Smooth muscle cell (in vitro differentiated cells): ENCODE measurements around the gene LILRB1. TPM values are rescaled to one million over a fixed set of nuclear protein-coding genes. Genes with fewer than 3 reads are reported as not detected.
"Not testable (repeated sequence)": the region's sequence is repeated elsewhere in the genome, so short reads cannot be mapped to it uniquely, and the experiment has no call there.

ENCODE experiments used
- DNase-seq: peaks from one replicate; lab custom pipeline; 2025; ENCODE audit not compliant: unreplicated experiment; lab: John Stamatoyannopoulos, UW
- H2AFZ ChIP-seq: fragments of 200-600 bp; sonication (generic); 2 replicates; pipeline ENCODE4 v1.6.0; 2016; ENCODE audit warnings: antibody characterized with exemption, low read depth, mild to moderate bottlenecking
- H3F3A ChIP-seq: fragments of 200-600 bp; sonication (generic); 2 replicates; pipeline ENCODE4 v1.6.0; 2017; ENCODE audit warnings: antibody characterized with exemption, low read depth
- H3K27ac ChIP-seq: fragments of 200-600 bp; sonication (generic); 2 replicates; pipeline ENCODE4 v1.5.1; 2016; ENCODE audit warnings: low read depth, mild to moderate bottlenecking
- H3K27me3 ChIP-seq: fragments of 200-600 bp; sonication (generic); 2 replicates; pipeline ENCODE4 v1.6.1; 2016; ENCODE audit warnings: low read depth, mild to moderate bottlenecking
- H3K36me3 ChIP-seq: fragments of 200-600 bp; sonication (generic); 2 replicates; pipeline ENCODE4 v1.5.1; 2016; ENCODE audit warnings: low read depth
- H3K4me1 ChIP-seq: fragments of 200-600 bp; sonication (generic); 2 replicates; pipeline ENCODE4 v1.5.1; 2016; ENCODE audit warnings: low read depth
- H3K4me2 ChIP-seq: fragments of 200-600 bp; sonication (generic); 2 replicates; pipeline ENCODE4 v1.6.0; 2016; ENCODE audit warnings: mild to moderate bottlenecking
- H3K4me3 ChIP-seq: fragments of 200-600 bp; sonication (generic); 2 replicates; pipeline ENCODE4 v1.5.1; 2016; ENCODE audit warnings: mild to moderate bottlenecking
- H3K79me2 ChIP-seq: fragments of 200-600 bp; sonication (generic); 2 replicates; pipeline ENCODE4 v1.6.0; 2016; ENCODE audit warnings: low read depth, mild to moderate bottlenecking
- H3K9ac ChIP-seq: fragments of 200-600 bp; sonication (generic); 2 replicates; pipeline ENCODE4 v1.6.0; 2016; ENCODE audit warnings: low read depth
- H3K9me3 ChIP-seq: fragments of 200-600 bp; sonication (generic); replicated peaks from 2 replicates; pipeline ENCODE4 v1.5.1; 2016; ENCODE audit warnings: low read depth
- H4K20me1 ChIP-seq: fragments of 200-600 bp; sonication (generic); 2 replicates; pipeline ENCODE4 v1.6.0; 2016; ENCODE audit warnings: low read depth
- WGBS: methylation state at CpG from one replicate; pipeline ENCODE4 v1.1.7; 2016; ENCODE audit warnings: low lambda C conversion rate; 5-methylcytosine and 5-hydroxymethylcytosine counted together
- polyA plus RNA-seq: library from polyadenylated mRNA; unstranded; fragments of >200 nt; fragmentation: Nextera tagmentation; extraction: Ambion mirVana; gene quantifications from 2 replicates; pipeline ENCODE4 v1.2.1, GENCODE V29; 2016
- total RNA-seq: library from RNA; depleted of rRNA; stranded (reverse); fragments of >200 nt; gene quantifications from 2 replicates; pipeline ENCODE4 v1.2.3, GENCODE V29; 2014
- TF ChIP-seq, protein P1 (sequence below): fragments of 200-600 bp; sonication (generic); IDR thresholded peaks from 2 replicates; pipeline ENCODE4 v1.5.1; 2017; ENCODE audit warnings: borderline replicate concordance, mild to moderate bottlenecking, antibody characterized with exemption; ENCODE audit not compliant: insufficient read depth, poor library complexity, severe bottlenecking

LILRB1 gene
- total and polyA plus RNA-seq, 2 experiments from 2014 or later: not detected

DNA sequence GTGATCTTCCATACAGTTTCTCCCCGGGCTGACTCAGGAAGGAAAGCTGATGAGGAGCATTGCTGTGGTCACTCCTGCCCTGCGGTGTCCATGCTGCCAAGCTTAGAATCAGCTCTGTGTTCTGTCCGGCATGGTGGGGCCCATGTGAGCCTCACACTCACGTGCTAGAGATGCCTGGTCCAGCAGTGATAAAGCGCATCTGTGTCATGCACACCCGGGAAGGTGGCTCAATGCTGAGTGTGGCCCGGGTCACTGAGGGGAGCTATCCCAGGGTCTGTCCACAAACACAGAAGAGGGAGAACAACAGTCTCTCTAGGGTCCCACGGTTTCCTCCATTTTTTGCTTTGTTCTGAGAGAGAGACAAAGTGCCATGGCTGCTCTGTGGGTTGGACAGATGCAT lies 3.5 kb upstream of the LILRB1 start:
- no peak overlapping the region for H3K27ac ChIP-seq
- H4K20me1 ChIP-seq: no peaks in the 10 kb centered on the region
- no peaks in the 10 kb centered on the region for H3F3A ChIP-seq
- H2AFZ ChIP-seq: no peak overlapping the region
- no peak overlapping the region for H3K4me3 ChIP-seq
- no peak overlapping the region for H3K4me2 ChIP-seq
- H3K36me3 ChIP-seq: no peaks in the 10 kb centered on the region
- no peak for DNase-seq
- no peaks in the 10 kb centered on the region for H3K27me3 ChIP-seq
- H3K9ac ChIP-seq: no peak overlapping the region
- 62% methylated on average over 8 of the region's 8 CpGs for WGBS
- TF ChIP-seq, protein P1, sequence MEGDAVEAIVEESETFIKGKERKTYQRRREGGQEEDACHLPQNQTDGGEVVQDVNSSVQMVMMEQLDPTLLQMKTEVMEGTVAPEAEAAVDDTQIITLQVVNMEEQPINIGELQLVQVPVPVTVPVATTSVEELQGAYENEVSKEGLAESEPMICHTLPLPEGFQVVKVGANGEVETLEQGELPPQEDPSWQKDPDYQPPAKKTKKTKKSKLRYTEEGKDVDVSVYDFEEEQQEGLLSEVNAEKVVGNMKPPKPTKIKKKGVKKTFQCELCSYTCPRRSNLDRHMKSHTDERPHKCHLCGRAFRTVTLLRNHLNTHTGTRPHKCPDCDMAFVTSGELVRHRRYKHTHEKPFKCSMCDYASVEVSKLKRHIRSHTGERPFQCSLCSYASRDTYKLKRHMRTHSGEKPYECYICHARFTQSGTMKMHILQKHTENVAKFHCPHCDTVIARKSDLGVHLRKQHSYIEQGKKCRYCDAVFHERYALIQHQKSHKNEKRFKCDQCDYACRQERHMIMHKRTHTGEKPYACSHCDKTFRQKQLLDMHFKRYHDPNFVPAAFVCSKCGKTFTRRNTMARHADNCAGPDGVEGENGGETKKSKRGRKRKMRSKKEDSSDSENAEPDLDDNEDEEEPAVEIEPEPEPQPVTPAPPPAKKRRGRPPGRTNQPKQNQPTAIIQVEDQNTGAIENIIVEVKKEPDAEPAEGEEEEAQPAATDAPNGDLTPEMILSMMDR: no peak
- H3K79me2 ChIP-seq: no peaks in the 10 kb centered on the region
- H3K4me1 ChIP-seq: no peaks in the 10 kb centered on the region
- H3K9me3 ChIP-seq: no peaks in the 10 kb centered on the region

DNA sequence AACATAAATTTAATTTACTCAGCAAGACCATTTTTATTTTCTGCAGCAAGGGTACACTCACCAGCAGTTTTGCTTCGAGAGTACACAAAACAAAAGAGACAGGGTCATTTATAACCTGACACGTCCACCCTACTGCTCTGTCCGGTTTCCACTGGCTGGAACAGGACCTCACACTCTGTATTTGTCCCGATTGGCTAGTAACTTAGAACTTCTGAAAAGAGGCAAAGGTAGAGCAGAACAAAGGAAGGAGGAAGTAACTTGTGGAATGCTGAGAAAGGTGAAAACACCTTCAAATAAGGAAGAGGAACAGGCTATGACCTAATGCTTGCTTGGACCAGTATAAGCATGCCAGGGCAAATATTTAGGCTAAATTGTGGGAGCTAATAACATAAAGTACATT lies 2.4 kb upstream of the LILRB1 start:
- H3K36me3 ChIP-seq, H3F3A ChIP-seq, H3K27me3 ChIP-seq, DNase-seq, H3K27ac ChIP-seq, H3K9ac ChIP-seq, H3K4me2 ChIP-seq, H4K20me1 ChIP-seq, H3K4me3 ChIP-seq, H3K79me2 ChIP-seq, H3K4me1 ChIP-seq, H2AFZ ChIP-seq, H3K9me3 ChIP-seq: not testable (repeated sequence)
- WGBS: 56% methylated on average over 4 of the region's 4 CpGs

DNA sequence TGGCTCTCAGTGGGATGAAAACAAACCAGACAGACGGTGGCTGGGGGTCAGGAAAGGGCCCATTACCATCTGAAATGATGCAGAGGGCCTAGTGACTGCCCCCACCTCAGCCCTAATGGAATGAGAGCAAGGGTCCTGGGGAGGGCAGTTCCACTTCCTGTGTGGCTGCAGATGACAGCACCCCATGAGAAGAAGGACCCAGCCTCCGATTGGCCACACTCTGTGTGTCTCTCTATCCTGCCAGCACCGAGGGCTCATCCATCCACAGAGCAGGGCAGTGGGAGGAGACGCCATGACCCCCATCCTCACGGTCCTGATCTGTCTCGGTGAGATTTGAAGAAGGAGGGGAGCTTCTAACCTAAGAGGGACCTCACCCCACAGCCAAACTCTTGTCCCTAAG lies 498 bp downstream of the LILRB1 start:
- Histone ChIP-seq H3K4me1 (no peaks in the 10 kb centered on the region), H3K4me2 (no peak overlapping the region), H4K20me1 (no peaks in the 10 kb centered on the region), H3K4me3 (no peak overlapping the region), H3K27me3 (no peaks in the 10 kb centered on the region), H3K36me3 (no peaks in the 10 kb centered on the region), H3K27ac (no peak overlapping the region), H2AFZ (no peak overlapping the region), H3K9ac (no peak overlapping the region), H3F3A (no peaks in the 10 kb centered on the region), H3K79me2 (no peaks in the 10 kb centered on the region), H3K9me3 (no peaks in the 10 kb centered on the region)
- 66% methylated on average over 6 of the region's 6 CpGs for WGBS
- no peak for DNase-seq
- TF ChIP-seq, protein P1: no peak

DNA sequence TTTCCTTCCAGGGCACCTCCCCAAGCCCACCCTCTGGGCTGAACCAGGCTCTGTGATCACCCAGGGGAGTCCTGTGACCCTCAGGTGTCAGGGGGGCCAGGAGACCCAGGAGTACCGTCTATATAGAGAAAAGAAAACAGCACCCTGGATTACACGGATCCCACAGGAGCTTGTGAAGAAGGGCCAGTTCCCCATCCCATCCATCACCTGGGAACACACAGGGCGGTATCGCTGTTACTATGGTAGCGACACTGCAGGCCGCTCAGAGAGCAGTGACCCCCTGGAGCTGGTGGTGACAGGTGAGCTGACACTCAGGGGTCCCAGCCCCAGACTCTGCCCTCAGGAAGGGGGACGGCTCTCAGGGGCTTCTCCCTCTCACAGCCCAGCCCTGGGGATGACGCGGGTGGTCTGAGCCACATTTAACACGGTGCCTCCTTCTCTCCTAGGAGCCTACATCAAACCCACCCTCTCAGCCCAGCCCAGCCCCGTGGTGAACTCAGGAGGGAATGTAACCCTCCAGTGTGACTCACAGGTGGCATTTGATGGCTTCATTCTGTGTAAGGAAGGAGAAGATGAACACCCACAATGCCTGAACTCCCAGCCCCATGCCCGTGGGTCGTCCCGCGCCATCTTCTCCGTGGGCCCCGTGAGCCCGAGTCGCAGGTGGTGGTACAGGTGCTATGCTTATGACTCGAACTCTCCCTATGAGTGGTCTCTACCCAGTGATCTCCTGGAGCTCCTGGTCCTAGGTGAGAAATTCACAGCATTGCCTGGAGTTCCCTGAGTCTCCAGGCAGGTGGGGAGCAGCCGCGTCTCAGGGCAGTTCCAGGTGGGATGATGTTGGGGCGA lies 1.4 kb downstream of the LILRB1 start:
- WGBS: 76% methylated on average over 23 of the region's 23 CpGs
- not testable (repeated sequence) for H3K79me2 ChIP-seq, H4K20me1 ChIP-seq, H3F3A ChIP-seq, DNase-seq, H3K36me3 ChIP-seq, H3K4me1 ChIP-seq, H3K4me2 ChIP-seq, H3K27ac ChIP-seq, H3K9me3 ChIP-seq, H3K4me3 ChIP-seq, H3K9ac ChIP-seq, H3K27me3 ChIP-seq, H2AFZ ChIP-seq

DNA sequence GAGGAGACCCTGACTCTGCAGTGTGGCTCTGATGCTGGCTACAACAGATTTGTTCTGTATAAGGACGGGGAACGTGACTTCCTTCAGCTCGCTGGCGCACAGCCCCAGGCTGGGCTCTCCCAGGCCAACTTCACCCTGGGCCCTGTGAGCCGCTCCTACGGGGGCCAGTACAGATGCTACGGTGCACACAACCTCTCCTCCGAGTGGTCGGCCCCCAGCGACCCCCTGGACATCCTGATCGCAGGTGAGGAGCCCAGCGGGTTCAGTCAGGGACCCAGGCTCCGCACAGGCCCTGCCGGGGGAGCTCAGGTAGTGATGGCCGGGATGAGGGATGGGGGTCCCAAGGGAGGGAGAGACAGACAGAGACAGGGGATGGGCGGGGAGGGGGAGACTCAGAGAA lies 2.2 kb downstream of the LILRB1 start:
- not testable (repeated sequence) for H3K9me3 ChIP-seq, H3K36me3 ChIP-seq, H2AFZ ChIP-seq, H3K27me3 ChIP-seq, H3K79me2 ChIP-seq, DNase-seq, H3K27ac ChIP-seq, H3K9ac ChIP-seq, H3K4me1 ChIP-seq, H3F3A ChIP-seq, H3K4me2 ChIP-seq, H4K20me1 ChIP-seq, H3K4me3 ChIP-seq
- WGBS: 79% methylated on average over 15 of the region's 16 CpGs
